Left renal pelvis (tissue), 4 donors: ENCODE data around the gene ARFRP1. TPM values are rescaled to one million over a fixed set of nuclear protein-coding genes. Genes with fewer than 3 reads are reported as not detected.
A peak's percentile ranks its signal among the peaks of the same experiment; 100 is the strongest.

Experiments
- DNase-seq, 4 donors: peaks; one replicate each; pipeline ENCODE4 v3.0.0-alpha.2; 2013; ENCODE audit warnings: low read depth in 4 of 4, low spot score in 3 of 4
- polyA plus RNA-seq, 4 donors: library from polyadenylated mRNA; unstranded; fragments of 120-200 nt; gene quantifications; one replicate each; pipeline ENCODE4 v1.2.1, GENCODE V29; 2013; ENCODE audit not compliant: insufficient read length in 4 of 4

Gene ARFRP1
- polyA plus RNA-seq, 4 donors: 28.0 to 38.1 (median 33.5) TPM

GRCh38 chr20:63693083-63693732, 14.6 kb downstream of the ARFRP1 start:
- DNase-seq: no peak

GRCh38 chr20:63692436-63693082, 15.2 kb downstream of the ARFRP1 start:
- DNase-seq: no peak

- DNase-seq: no peak
Observed at GRCh38 chr20:63691711-63692435, 15.9 kb downstream of the ARFRP1 start.

- no peak for DNase-seq
Observed at GRCh38 chr20:63690898-63691710, 16.7 kb downstream of the ARFRP1 start.

GRCh38 chr20:63690003-63690897, 17.5 kb downstream of the ARFRP1 start:
- DNase-seq: no peak

- no peak for DNase-seq
Observed at GRCh38 chr20:63689046-63690002, 18.5 kb downstream of the ARFRP1 start.

GRCh38 chr20:63688228-63689045, 19.3 kb downstream of the ARFRP1 start:
- no peak for DNase-seq

- DNase-seq: no peak
Observed at GRCh38 chr20:63687419-63688178, 20.2 kb downstream of the ARFRP1 start.

GRCh38 chr20:63686492-63687321, 21.1 kb downstream of the ARFRP1 start:
- peak in 1 of 4 donors; percentile 31 for DNase-seq

GRCh38 chr20:63686094-63686491, 21.7 kb downstream of the ARFRP1 start:
- DNase-seq: no peak

GRCh38 chr20:63685269-63686026, 22.3 kb downstream of the ARFRP1 start:
- no peak for DNase-seq

- DNase-seq: no peak
Observed at GRCh38 chr20:63682384-63683139, 25.2 kb downstream of the ARFRP1 start.

GRCh38 chr20:63681609-63682142, 26.1 kb downstream of the ARFRP1 start:
- no peak for DNase-seq

GRCh38 chr20:63680857-63681608, 26.7 kb downstream of the ARFRP1 start:
- no peak for DNase-seq
